ENCODE measurements around the gene SYNPO.

- no peak for TF ChIP-seq CTCF (IDR thresholded peaks at IDR 0.05; ENCODE audit: poor library complexity, severe bottlenecking)
- no peak for TF ChIP-seq REST (IDR thresholded peaks at IDR 0.05; ENCODE audit: borderline replicate concordance)
Measured at GRCh38 chr5:150607105-150607504, 33.4 kb upstream of the SYNPO start.

Data from neural cell (in vitro differentiated cells).